ENCODE results near the gene FNDC4. TPM values are rescaled to one million over a fixed set of nuclear protein-coding genes. Genes with fewer than 3 reads are reported as not detected.

The FNDC4 gene
- total and polyA plus RNA-seq, 2 of the 8 experiments (the other 6 are each of a cell fraction or from before 2014, with no cell fraction given): 14.1 to 14.7 TPM

DNA sequence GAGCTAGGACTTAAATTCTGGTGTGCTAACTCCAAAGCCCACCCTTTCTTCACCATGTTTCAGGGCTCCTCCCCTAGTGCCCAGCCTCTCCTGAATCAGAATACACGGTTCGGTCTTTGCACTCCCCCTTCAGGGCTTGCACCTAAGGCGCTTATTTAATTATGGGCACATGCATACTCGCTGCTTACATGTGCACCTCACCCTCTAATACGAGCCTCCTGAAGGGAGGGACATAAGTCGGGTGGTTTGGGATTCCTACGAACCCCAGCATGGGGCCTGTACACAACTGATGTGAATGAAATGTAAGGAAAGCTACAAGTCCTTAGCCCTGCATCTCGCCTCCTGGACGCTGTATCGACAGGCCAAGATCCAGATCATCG lies 5.9 kb downstream of the FNDC4 start:
- no peak overlapping the region for H3K18ac ChIP-seq (ENCODE audit: extremely low read depth, low read length)
- no peaks in the 10 kb centered on the region for H4K20me1 ChIP-seq (replicated peaks in 1 of 2; ENCODE audit: control insufficient read depth in 1 of 2, insufficient read depth in 2 of 2, low read length in 2 of 2)
- H3K9ac ChIP-seq (replicated peaks in 1 of 4; ENCODE audit: extremely low read depth in 1 of 4, low read depth in 3 of 4, low read length in 3 of 4): peak overlapping the region in 3 of 4 experiments; percentile 22 to 71 (median 42); a peak in 4 of 7 replicates
- peak overlapping the region; percentile 70 to 87 (median 80) for H3K4me3 ChIP-seq (ENCODE audit: extremely low read depth in 1 of 4, insufficient read depth in 2 of 4, low read depth in 3 of 4, low read length in 4 of 4)
- no peak overlapping the region for H3K4ac ChIP-seq (replicated peaks; ENCODE audit: insufficient read length, low read depth, low read length)
- POLR2A ChIA-PET (ENCODE audit: partially characterized antibody): interaction anchor here (1.0 to 1.4 kb wide), 2 partner anchors 9 to 139 kb away, joined by 3 read pairs; no protein-coding TSS in a partner anchor
- no peak overlapping the region for H3K56ac ChIP-seq (replicated peaks; ENCODE audit: insufficient read length, low read depth, low read length)
- H2AFZ ChIP-seq (ENCODE audit: low read length): peak overlapping the region; percentile 99
- FAIRE-seq: no peak
- no peaks in the 10 kb centered on the region; a peak in 1 of 4 replicates for H3K9me3 ChIP-seq (ENCODE audit: insufficient read depth in 2 of 2, low read depth in 1 of 2, low read length in 1 of 2)
- H3K23me2 ChIP-seq (ENCODE audit: low read depth, low read length): peaks cover 8% of the 10 kb centered on the region; the same call in 1 of the 2 replicates
- no peak for DNase-seq (ENCODE audit: low read depth in 1 of 2, low spot score in 2 of 2)
- H2BK15ac ChIP-seq (ENCODE audit: low read length): no peak overlapping the region
- H2BK120ac ChIP-seq (replicated peaks; ENCODE audit: low read depth, low read length): no peak overlapping the region
- no peak overlapping the region for H3K23ac ChIP-seq (ENCODE audit: insufficient read length)
- TF ChIP-seq, protein P1, sequence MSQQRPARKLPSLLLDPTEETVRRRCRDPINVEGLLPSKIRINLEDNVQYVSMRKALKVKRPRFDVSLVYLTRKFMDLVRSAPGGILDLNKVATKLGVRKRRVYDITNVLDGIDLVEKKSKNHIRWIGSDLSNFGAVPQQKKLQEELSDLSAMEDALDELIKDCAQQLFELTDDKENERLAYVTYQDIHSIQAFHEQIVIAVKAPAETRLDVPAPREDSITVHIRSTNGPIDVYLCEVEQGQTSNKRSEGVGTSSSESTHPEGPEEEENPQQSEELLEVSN (IDR thresholded peaks at IDR 0.05): 0 out of 2 replicates have a peak, but pooled peaks have one; percentile 2
- TF ChIP-seq RXRA (IDR thresholded peaks at IDR 0.05; ENCODE audit: insufficient read depth, low read depth, low read length): no peak
- 13% methylated on average over 11 of the region's 11 CpGs; no CpG with 5 or more reads in 1 of the 2 experiments for WGBS, 2 experiments (ENCODE audit: extremely low coverage in 1 of 2, insufficient coverage in 1 of 2, insufficient read length in 1 of 2, insufficient replicate concordance in 2 of 2, low coverage in 1 of 2, low lambda C conversion rate in 2 of 2, missing lambda C conversion rate in 1 of 2)
- CTCF ChIA-PET (ENCODE audit: partially characterized antibody): interaction anchor here (0.9 to 1.4 kb wide), 2 partner anchors 46 to 194 kb away, joined by 3 to 4 read pairs; no protein-coding TSS in a partner anchor
- H4K91ac ChIP-seq (replicated peaks; ENCODE audit: insufficient read length, low read length): no peak overlapping the region
- peaks cover 0 to 10% (median 3%) of the 10 kb centered on the region in 4 experiments; a peak in 6 of 7 replicates for H3K4me1 ChIP-seq (replicated peaks in 1 of 4; ENCODE audit: control insufficient read depth in 3 of 4, insufficient read depth in 4 of 4, low read length in 3 of 4)
- no peak overlapping the region for H2BK20ac ChIP-seq (ENCODE audit: low read length)
- H3K14ac ChIP-seq (ENCODE audit: insufficient read length): no peak overlapping the region
- no peak overlapping the region for H4K8ac ChIP-seq (ENCODE audit: extremely low read depth, insufficient read depth, low read length)
- H3K4me2 ChIP-seq (ENCODE audit: insufficient read depth in 1 of 2, low read depth in 2 of 2, low read length in 2 of 2): peak overlapping the region; percentile 95 to 96
- no peaks in the 10 kb centered on the region for H3K79me2 ChIP-seq (ENCODE audit: control insufficient read depth in 1 of 2, insufficient read depth in 2 of 2, low read length in 2 of 2)
- H2AK5ac ChIP-seq (ENCODE audit: low read depth, low read length): no peak overlapping the region
- H3K36me3 ChIP-seq (ENCODE audit: control insufficient read depth in 2 of 4, insufficient read depth in 4 of 4, low read length in 3 of 4): no peaks in the 10 kb centered on the region
- H2BK12ac ChIP-seq (ENCODE audit: low read depth, low read length): no peak overlapping the region
- H3K27ac ChIP-seq (ENCODE audit: low read depth, low read length): 0 out of 2 replicates have a peak overlapping the region, but pooled peaks have one; percentile 6
- H2BK5ac ChIP-seq (ENCODE audit: low read depth, low read length): no peak overlapping the region
- H3K27me3 ChIP-seq (replicated peaks in 1 of 4; ENCODE audit: control insufficient read depth in 3 of 4, extremely low read depth in 1 of 4, insufficient read depth in 3 of 4, low read length in 3 of 4): peaks cover 0 to 4% (median 2%) of the 10 kb centered on the region in 4 experiments; a peak in 5 of 7 replicates
- H4K5ac ChIP-seq (ENCODE audit: insufficient read length, low read depth, low read length): no peak overlapping the region
- H3K79me1 ChIP-seq (ENCODE audit: low read depth, low read length): no peaks in the 10 kb centered on the region; the same call in 1 of the 2 replicates
